Uterus (tissue), 2 donors: ENCODE measurements around the gene ATP5F1C.

ENCODE experiments used
- CTCF ChIP-seq, 4 experiments: fragments of 200-600 bp in 2 of 4; fragments of 450-650 bp in 2 of 4; sonication (generic) in 2 of 4; IDR thresholded peaks; one replicate each; pipeline ENCODE4 v1.5.1; 2016 to 2019; ENCODE audit warnings: antibody characterized with exemption in 4 of 4, mild to moderate bottlenecking in 2 of 4, moderate library complexity in 1 of 4
- POLR2A ChIP-seq, 2 donors: fragments of 450-650 bp; IDR thresholded peaks; one replicate each; pipeline ENCODE4 v1.6.1; 2016; ENCODE audit warnings: antibody characterized with exemption in 2 of 2, mild to moderate bottlenecking in 1 of 2, moderate library complexity in 1 of 2

- no peak for TF ChIP-seq CTCF (IDR thresholded peaks at IDR 0.05)
- no peak for TF ChIP-seq POLR2A (IDR thresholded peaks at IDR 0.05)
Measured at GRCh38 chr10:7802606-7803005, 14.6 kb downstream of the ATP5F1C start.
